GM12874 (cell line): Measurements from ENCODE around the gene CACNA1C.

Experiments
- CTCF ChIP-seq: IDR thresholded peaks from 2 replicates; pipeline ENCODE4 v1.5.1; 2011; ENCODE audit warnings: low read depth, mild to moderate bottlenecking, control low read depth, low read length, moderate library complexity; ENCODE audit not compliant: insufficient read depth

Gene CACNA1C

GRCh38 chr12:2555487-2556082 lies 502.8 kb downstream of the CACNA1C start:
- TF ChIP-seq CTCF = no peak

GRCh38 chr12:2557597-2557996 lies 504.8 kb downstream of the CACNA1C start:
- no peak for TF ChIP-seq CTCF

- TF ChIP-seq CTCF = no peak
Observed at GRCh38 chr12:2559931-2560330, 507.1 kb downstream of the CACNA1C start.

- TF ChIP-seq CTCF = no peak
Observed at GRCh38 chr12:2560356-2560755, 507.6 kb downstream of the CACNA1C start.

GRCh38 chr12:2561367-2561766 lies 508.6 kb downstream of the CACNA1C start:
- no peak for TF ChIP-seq CTCF

GRCh38 chr12:2562400-2562799 lies 509.6 kb downstream of the CACNA1C start:
- TF ChIP-seq CTCF = no peak

- no peak for TF ChIP-seq CTCF
Observed at GRCh38 chr12:2563709-2564108, 510.9 kb downstream of the CACNA1C start.
